Osteocyte (in vitro differentiated cells): ENCODE measurements around the gene PCDHGA4. TPM values are rescaled to one million over a fixed set of nuclear protein-coding genes. Genes with fewer than 3 reads are reported as not detected.
"Not testable (repeated sequence)": the region's sequence is repeated elsewhere in the genome, so short reads cannot be mapped to it uniquely, and the experiment has no call there.

Experiments
- DNase-seq: peaks from one replicate; pipeline ENCODE4 v3.0.0; 2021; ENCODE audit warnings: mixed read lengths; ENCODE audit not compliant: unreplicated experiment; ENCODE audit errors: extremely low spot score
- H3K27ac Mint-ChIP-seq: one replicate; pipeline ENCODE4 v1.8.0; 2021; ENCODE audit warnings: mild to moderate bottlenecking, mixed read lengths; ENCODE audit not compliant: unreplicated experiment
- H3K27me3 Mint-ChIP-seq: one replicate; pipeline ENCODE4 v1.8.0; 2021; ENCODE audit warnings: mixed read lengths; ENCODE audit not compliant: unreplicated experiment
- H3K36me3 Mint-ChIP-seq: one replicate; pipeline ENCODE4 v1.8.0; 2021; ENCODE audit warnings: mixed read lengths; ENCODE audit not compliant: unreplicated experiment
- H3K4me1 Mint-ChIP-seq: one replicate; pipeline ENCODE4 v1.8.0; 2021; ENCODE audit warnings: mixed read lengths; ENCODE audit not compliant: unreplicated experiment
- H3K4me3 Mint-ChIP-seq: one replicate; pipeline ENCODE4 v1.8.0; 2021; ENCODE audit warnings: mild to moderate bottlenecking, moderate library complexity, mixed read lengths; ENCODE audit not compliant: unreplicated experiment
- H3K9me3 Mint-ChIP-seq: one replicate; pipeline ENCODE4 v1.8.0; 2021; ENCODE audit warnings: mixed read lengths; ENCODE audit not compliant: unreplicated experiment
- long read RNA-seq: library from polyadenylated mRNA; unstranded; transcript quantifications from one replicate; pipeline ENCODE4 v2.0.0, GENCODE V29; 2021
- total RNA-seq: library from RNA; stranded (reverse); gene quantifications from 2 replicates; pipeline ENCODE4 v1.2.1, GENCODE V29; 2021
- TF ChIP-seq, protein P1 (sequence below): fragments of 200-600 bp; sonication (generic); IDR thresholded peaks from 2 replicates; pipeline ENCODE4 v1.5.0; 2021; ENCODE audit warnings: antibody characterized with exemption, mild to moderate bottlenecking, moderate library complexity

PCDHGA4 gene
- total RNA-seq = 0.27 and 0.47 TPM in 2 replicates
- long read RNA-seq = 0 reads

DNA sequence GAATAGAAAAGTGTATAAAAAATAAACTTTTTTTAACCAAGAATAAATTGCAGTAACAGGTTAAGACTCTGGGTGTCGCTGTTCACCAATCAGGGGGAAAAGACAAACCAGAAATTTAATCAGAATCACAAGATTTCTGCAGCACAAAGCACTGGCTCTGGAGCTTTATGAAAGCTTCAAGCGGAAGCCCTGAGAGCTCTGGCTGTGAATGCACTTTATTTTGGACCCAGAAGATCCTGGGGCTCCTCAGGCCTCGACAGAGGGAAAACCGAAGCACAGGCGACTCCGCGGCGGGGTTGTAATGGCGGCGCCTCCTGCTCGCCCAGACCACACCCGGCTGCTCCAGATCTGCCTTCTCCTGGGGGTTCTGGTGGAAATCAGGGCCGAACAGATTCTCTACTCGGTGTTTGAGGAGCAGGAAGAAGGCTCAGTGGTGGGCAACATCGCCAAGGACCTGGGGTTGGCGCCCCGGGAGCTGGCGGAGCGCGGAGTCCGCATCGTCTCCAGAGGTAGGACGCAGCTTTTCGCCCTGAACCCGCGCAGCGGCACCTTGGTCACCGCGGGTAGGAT lies at the start of gene PCDHGA4:
Gene PCDHGA4 (plus strand): TSS at position 122 of the 570 bp plus-strand sequence. CDS start 87 bp downstream, at position 209.
- peaks cover 1% of the 10 kb centered on the region for H3K4me1 Mint-ChIP-seq
- peaks cover 35% of the 10 kb centered on the region for H3K9me3 Mint-ChIP-seq
- H3K27ac Mint-ChIP-seq = no peak within 1 kb of the TSS
- no peaks in the 10 kb centered on the region for H3K27me3 Mint-ChIP-seq
- peaks cover 1% of the 10 kb centered on the region for H3K36me3 Mint-ChIP-seq
- TF ChIP-seq, protein P1, sequence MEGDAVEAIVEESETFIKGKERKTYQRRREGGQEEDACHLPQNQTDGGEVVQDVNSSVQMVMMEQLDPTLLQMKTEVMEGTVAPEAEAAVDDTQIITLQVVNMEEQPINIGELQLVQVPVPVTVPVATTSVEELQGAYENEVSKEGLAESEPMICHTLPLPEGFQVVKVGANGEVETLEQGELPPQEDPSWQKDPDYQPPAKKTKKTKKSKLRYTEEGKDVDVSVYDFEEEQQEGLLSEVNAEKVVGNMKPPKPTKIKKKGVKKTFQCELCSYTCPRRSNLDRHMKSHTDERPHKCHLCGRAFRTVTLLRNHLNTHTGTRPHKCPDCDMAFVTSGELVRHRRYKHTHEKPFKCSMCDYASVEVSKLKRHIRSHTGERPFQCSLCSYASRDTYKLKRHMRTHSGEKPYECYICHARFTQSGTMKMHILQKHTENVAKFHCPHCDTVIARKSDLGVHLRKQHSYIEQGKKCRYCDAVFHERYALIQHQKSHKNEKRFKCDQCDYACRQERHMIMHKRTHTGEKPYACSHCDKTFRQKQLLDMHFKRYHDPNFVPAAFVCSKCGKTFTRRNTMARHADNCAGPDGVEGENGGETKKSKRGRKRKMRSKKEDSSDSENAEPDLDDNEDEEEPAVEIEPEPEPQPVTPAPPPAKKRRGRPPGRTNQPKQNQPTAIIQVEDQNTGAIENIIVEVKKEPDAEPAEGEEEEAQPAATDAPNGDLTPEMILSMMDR = no peak
- no peak within 1 kb of the TSS for H3K4me3 Mint-ChIP-seq
- no peak for DNase-seq

DNA sequence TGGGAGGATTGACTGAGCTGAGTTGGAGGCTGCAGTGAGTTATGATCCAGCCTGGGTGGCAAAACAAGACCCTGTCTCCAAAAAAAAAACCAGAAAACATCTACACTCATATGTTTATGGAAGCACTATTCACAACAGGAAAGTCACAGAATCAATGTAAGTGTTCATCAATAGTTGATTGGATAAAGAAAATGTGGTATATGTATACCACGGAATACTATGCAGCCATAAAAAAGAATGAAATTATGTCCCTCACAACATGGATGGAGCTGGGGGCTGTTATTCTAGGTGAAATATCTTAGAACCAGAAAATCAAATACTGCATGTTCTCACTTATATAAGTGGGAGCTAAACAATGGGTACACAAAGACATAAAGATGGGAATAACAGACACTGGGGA lies 48.2 kb upstream of the PCDHGA4 start:
- H3K4me3 Mint-ChIP-seq = no peak overlapping the region
- peaks cover 33% of the 10 kb centered on the region for H3K36me3 Mint-ChIP-seq
- peaks cover 35% of the 10 kb centered on the region for H3K9me3 Mint-ChIP-seq

DNA sequence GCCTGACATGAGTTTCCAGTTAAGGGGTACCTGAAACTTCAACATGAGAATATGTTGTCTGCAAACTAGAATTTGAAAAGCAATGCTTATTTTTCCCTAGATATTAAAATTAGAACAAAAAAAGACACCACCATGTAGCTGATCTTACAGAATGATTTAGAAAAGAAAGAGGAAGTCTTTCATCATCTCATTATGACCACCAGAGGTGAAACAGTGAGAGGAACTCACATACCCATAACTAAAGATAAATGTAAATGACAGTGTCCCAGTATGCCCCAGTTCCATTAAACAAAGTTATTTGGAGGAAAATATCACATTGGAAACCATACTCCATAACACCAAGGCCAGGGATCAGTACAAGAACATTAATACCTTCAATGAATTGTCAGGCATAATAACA lies 41.1 kb upstream of the PCDHGA4 start:
- Mint-ChIP-seq H3K27ac (no peak overlapping the region), H3K36me3 (peaks cover 81% of the 10 kb centered on the region), H3K9me3 (peaks cover 55% of the 10 kb centered on the region), H3K4me3 (no peak overlapping the region), H3K4me1 (peaks cover 1% of the 10 kb centered on the region), H3K27me3 (no peaks in the 10 kb centered on the region)
- TF ChIP-seq, protein P1 = no peak
- no peak for DNase-seq

More for the DNA sequence above, 48.2 kb upstream of the PCDHGA4 start:
- H3K4me1 Mint-ChIP-seq = no peaks in the 10 kb centered on the region
- no peaks in the 10 kb centered on the region for H3K27me3 Mint-ChIP-seq
- TF ChIP-seq, protein P1 = no peak
- no peak for DNase-seq
- no peak overlapping the region for H3K27ac Mint-ChIP-seq

DNA sequence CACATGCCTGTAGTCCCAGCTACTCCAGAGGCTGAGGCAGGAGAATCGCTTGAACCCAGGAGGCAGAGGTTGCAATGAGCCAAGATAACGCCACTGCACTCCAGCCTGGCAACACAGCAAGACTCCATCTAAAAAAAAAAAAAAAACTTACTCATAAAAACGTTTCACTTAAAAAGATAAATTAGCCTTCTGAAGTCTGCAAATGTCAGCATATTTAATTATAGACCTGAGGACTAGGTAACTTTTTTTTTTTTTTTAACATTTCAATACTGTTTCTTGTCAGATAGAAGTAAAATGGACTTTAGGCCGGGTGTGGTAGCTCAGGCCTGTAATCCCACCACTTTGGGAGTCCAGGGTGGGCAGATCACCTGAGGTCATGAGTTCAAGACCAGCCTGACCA lies 37.9 kb upstream of the PCDHGA4 start:
- H3K4me1 Mint-ChIP-seq = peaks cover 12% of the 10 kb centered on the region
- peaks cover 62% of the 10 kb centered on the region for H3K9me3 Mint-ChIP-seq
- DNase-seq, H3K27ac Mint-ChIP-seq, H3K4me3 Mint-ChIP-seq, H3K27me3 Mint-ChIP-seq: not testable (repeated sequence)
- H3K36me3 Mint-ChIP-seq = peaks cover 88% of the 10 kb centered on the region

DNA sequence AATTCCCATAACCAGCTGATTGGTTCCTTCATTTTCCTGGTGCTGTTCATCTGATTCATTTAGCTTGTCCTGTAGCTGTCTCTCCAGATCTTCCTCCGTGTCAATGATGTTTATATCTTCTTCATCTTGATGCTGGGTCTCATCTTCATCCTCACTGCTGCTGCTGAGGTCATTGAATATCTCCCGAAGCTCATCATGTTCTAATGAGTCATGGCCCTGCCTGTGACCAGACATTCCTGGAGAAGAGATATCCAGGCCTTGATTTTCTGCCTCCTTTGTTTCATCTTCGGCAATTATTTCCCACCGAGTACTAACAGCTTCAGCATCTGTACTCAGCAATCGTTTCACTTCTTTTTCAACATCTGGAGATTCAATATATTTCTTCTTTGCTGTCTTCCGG lies 35.6 kb upstream of the PCDHGA4 start:
- H3K36me3 Mint-ChIP-seq = peaks cover 71% of the 10 kb centered on the region
- H3K4me1 Mint-ChIP-seq = peaks cover 12% of the 10 kb centered on the region
- peaks cover 57% of the 10 kb centered on the region for H3K9me3 Mint-ChIP-seq
- peak overlapping the region; percentile 98 for H3K4me3 Mint-ChIP-seq
- no peak for DNase-seq
- TF ChIP-seq, protein P1 = no peak
- H3K27ac Mint-ChIP-seq = no peak overlapping the region
- no peaks in the 10 kb centered on the region for H3K27me3 Mint-ChIP-seq
